OCI-M1 (cell line): ENCODE data around the gene DPP6.
"Not testable (repeated sequence)": the region's sequence is repeated elsewhere in the genome, so short reads cannot be mapped to it uniquely, and the experiment has no call there.

Experiments
- DNase-seq: peaks from one replicate; lab custom pipeline; 2025; lab: John Stamatoyannopoulos, UW

Gene DPP6

DNA sequence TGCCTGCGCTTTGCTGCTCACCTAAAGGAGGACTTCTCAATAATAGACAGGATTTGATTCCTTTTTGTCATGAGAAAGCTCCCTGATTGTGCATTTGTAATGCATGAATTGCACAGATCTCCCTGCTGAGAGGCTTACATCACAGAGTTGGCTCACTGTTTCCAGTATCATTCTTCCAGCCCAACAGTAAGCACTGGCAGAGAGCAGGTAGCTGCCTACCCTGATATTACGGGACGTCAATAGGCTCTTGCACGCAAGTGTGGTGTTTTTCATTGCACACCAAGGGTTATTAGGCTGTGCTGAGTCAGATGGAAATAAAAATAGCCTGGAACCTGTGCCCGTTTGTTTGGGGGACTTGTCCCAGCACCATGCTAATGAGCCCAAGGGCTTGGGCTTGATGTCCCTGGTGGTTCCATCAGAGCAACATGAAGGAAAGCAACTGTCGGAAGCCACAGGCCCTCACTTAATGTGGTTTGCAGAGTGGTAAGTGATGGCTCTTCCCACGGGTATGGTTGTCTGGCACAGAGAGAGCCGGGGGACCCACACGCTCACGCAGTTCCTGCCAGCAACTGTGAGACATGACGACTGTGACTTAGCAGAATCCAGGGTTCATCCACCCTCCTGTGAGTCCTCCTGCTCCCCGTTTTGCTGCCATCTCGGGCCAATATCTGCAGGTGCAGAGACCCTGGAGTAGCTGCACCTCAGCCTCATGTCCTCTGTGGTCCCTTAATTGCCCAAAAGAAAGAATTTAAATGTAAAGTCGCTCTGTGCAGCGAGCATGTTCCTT is 20.4 kb downstream of the DPP6 start:
- not testable (repeated sequence) for DNase-seq

DNA sequence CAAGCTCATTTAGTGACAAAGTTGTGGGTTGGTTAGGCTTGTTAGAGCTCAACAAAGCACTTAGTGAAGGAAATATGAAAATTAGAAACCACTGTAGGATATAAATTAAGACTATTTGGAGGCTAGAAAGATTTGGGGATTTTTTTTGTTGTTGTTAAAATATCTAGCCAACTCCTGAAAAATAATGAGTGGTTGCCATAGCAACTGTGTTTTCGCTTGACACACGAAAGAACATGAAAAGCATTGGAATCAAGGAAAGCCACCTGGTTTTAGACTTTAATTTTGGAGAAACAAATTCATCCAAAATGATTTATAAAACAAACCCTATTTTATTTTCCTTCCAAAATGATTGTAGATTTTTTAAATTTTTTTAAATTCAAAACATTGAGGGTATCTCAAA is 26.3 kb downstream of the DPP6 start:
- not testable (repeated sequence) for DNase-seq

- DNase-seq: not testable (repeated sequence)
Observed at GRCh38 chr7:154080249-154080648, 28.1 kb downstream of the DPP6 start.

- not testable (repeated sequence) for DNase-seq
Observed at GRCh38 chr7:154087037-154087725, 35.0 kb downstream of the DPP6 start.

DNA sequence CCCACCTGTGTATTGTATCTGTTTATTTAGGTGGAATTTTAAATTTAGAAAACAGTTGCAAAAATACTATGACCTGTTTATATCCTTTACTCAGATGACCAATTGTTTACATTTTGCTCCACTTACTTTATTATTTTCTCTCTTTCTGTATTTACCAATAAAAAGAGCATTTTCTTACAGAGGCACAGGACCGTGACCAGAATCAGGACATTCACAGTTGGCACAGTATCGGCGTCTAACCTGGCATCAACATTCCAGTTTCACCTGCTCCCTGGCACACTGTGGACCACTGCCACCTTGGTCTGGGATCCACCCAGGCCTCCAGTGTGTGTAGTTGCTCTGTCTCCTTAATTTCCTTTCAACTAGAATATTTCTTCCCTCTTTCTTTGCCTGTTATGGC is 39.9 kb downstream of the DPP6 start:
- DNase-seq: not testable (repeated sequence)

GRCh38 chr7:154095201-154095600 is 43.0 kb downstream of the DPP6 start:
- DNase-seq: not testable (repeated sequence)

DNA sequence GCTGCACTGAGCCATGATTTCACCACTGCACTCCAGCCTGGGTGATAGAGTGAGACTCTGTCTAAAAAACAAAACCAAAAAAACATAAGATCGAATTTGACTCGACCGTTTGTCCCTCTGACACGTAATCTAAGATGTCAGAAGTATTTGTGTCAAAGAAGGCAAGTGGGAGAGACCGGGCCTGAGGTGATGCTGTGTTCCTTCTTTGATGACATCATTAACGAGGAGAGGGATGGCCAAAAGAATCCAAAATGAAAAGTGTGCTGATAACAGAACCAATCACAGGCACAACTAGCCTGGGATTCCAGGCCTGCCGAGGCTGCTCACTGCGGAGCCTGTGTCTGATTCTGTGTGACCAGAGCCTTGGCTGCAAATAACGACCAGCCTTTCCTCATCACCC is 52.9 kb downstream of the DPP6 start:
- not testable (repeated sequence) for DNase-seq

DNA sequence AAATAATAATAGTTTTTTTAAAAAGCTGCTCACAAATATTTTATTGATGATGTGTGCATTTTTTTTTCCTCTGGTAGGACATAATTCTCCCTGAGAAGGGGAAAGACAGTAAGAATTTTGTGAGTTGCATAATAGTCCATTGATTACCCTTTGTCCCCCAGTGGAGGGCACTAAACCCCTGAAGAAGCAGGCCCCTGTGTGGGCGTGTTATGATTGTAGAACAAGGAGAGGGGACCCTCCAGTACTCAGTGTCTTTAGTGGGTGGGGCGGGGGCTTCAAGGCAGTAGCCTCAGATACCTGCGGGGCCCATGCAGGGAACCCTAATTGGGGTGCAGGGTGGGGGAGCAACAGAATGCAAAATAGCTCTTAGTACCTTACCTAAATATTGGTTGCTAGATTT is 57.4 kb downstream of the DPP6 start:
- not testable (repeated sequence) for DNase-seq

DNA sequence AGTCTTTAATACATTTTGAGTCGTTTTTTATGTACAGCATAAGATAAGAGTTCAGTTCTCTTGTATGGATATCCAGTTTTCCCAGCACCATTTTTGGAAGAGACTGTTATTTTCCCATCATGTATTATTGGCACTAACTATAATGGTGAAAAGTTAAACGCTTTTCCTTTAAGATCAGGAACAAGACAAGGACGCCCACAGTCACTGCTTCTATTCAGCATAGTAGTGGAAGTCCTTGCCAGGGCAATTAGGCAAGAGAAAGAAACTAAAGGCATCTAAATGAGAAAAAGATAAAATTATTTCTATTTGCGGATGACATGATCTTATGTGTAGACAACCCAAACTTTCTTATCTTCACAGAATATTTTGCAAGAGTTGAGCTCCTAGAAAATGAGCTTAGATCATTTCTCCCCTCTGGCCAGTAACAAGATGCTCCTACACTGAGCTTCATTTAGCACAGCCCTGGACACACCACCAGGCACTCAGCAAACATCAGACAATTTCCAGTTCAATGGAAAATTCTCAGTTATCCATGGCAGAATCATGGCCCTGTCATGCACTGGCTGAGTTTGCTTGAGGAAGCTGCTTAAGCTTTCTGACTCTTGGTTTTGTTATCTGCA is 61.6 kb downstream of the DPP6 start:
- not testable (repeated sequence) for DNase-seq

- not testable (repeated sequence) for DNase-seq
Observed at GRCh38 chr7:154117411-154118390, 65.5 kb downstream of the DPP6 start.

GRCh38 chr7:154120825-154121224 is 68.6 kb downstream of the DPP6 start:
- not testable (repeated sequence) for DNase-seq

DNA sequence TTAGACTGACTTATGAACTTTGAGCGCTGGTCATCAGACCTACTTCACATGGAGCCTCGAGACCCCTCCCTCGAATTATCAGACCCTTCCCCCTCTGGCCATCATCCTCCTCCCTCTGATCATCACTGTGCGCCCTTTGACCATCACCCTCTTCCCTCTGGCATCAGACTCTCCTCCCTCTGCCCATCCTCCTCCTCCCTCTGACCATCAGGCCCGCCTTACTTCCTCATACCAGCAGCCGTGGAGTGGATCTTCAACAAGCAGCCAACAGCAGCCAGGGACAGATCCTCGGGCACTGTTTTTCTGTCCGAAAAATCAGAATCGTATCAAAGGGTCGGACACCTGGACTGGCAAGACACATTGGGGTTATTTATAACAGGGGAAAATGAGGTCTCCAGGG is 70.5 kb downstream of the DPP6 start:
- not testable (repeated sequence) for DNase-seq

- not testable (repeated sequence) for DNase-seq
Observed at GRCh38 chr7:154123397-154123796, 71.2 kb downstream of the DPP6 start.

- DNase-seq: not testable (repeated sequence)
Observed at GRCh38 chr7:154129142-154129541, 76.9 kb downstream of the DPP6 start.

DNA sequence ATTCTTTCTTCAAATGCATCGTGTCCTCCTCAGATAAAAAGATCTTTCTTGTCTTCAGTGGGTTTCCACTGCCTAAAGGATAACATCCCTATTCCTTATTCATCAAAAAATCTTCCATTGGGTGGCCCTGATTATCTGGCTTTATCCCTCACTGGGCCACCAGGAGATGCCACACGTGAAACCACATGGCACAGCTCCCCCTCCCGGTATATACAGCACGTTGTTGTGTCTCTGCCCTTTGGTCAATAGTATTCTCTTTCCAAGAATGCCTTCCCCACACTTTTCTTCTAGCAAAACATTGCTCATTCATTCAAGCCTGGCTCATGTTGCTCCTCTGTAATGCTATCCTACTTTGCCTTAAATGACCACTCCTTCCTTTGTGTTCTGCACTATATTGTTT is 80.4 kb downstream of the DPP6 start:
- not testable (repeated sequence) for DNase-seq

- DNase-seq: not testable (repeated sequence)
Observed at GRCh38 chr7:154133703-154134277, 81.6 kb downstream of the DPP6 start.

GRCh38 chr7:154134698-154135097 is 82.5 kb downstream of the DPP6 start:
- DNase-seq: not testable (repeated sequence)

GRCh38 chr7:154135646-154136045 is 83.4 kb downstream of the DPP6 start:
- DNase-seq: not testable (repeated sequence)

DNA sequence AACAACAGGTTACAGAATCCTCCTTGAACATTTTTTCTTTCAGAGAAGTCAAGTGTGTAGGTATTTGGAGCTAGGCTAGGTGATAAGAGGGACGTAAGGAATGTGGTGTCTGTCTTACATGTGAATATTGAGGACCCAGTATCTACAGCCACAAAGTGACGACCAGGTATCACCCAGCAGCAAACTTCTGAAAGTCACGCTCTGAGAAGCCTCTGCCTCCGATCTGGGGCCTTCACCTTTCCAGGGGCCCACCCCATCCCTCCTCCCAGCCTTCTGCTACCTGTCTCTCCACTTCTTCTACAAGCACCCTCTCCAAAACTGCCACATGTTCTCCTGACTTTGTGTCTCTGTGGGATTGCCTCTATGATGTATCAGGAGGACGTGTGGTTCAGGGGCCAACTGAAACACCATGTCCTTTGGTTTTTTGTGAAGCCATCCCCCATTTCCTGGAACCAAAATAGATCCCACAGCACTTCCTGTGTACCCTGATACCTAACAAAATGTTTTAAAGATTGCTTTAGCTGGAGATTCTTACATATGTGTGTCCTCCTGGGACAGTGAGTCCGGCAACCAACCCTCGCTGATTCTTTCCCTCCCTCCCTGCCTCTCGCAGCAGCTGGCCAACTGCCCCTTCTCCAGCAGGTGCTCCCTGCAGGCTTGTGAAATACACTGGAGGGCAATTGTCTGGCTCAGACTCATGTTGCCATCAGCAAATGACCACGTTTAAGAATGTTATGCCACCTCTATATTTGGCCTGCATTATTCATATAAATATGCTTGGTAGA is 93.9 kb downstream of the DPP6 start:
- not testable (repeated sequence) for DNase-seq

DNA sequence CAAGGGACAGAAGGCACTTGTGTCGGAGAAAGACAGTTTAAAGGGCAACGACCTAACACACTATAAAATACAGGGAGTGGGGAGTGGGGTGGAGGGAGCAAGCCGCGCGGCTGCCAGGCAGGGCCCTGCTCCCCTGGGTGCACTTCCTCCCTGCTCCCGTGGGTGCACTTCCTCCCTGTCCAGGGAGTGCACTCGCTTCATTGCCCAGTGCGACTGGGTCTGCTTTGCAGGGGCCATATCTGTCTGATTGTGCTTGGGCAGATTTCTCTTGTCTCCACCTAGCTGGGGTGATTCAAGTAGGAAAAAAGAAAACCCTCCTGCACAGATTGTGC is 94.5 kb downstream of the DPP6 start:
- DNase-seq: not testable (repeated sequence)
